Vagina (tissue), 2 donors: ENCODE data around the gene TNK1.

Experiments
- POLR2A ChIP-seq, 2 donors: fragments of 450-650 bp; IDR thresholded peaks; one replicate each; pipeline ENCODE4 v1.6.1; 2017; ENCODE audit warnings: antibody characterized with exemption in 2 of 2, mild to moderate bottlenecking in 2 of 2, moderate library complexity in 2 of 2
- POLR2AphosphoS5 ChIP-seq, 2 donors: sonication (generic); formaldehyde crosslinking; IDR thresholded peaks; one replicate each; pipeline ENCODE4 v1.9.0; 2017; ENCODE audit warnings: antibody characterized with exemption in 2 of 2, mild to moderate bottlenecking in 2 of 2, low read depth in 1 of 2; ENCODE audit not compliant: insufficient read depth in 1 of 2
- TF ChIP-seq, protein P1 (sequence below), 3 experiments: fragments of 450-650 bp in 2 of 3; fragments of 200-600 bp in 1 of 3; sonication (generic) in 1 of 3; IDR thresholded peaks; one replicate each; pipeline ENCODE4 v1.5.1; 2017 to 2019; ENCODE audit warnings: antibody characterized with exemption in 3 of 3, mild to moderate bottlenecking in 2 of 3, moderate library complexity in 2 of 3

DNA sequence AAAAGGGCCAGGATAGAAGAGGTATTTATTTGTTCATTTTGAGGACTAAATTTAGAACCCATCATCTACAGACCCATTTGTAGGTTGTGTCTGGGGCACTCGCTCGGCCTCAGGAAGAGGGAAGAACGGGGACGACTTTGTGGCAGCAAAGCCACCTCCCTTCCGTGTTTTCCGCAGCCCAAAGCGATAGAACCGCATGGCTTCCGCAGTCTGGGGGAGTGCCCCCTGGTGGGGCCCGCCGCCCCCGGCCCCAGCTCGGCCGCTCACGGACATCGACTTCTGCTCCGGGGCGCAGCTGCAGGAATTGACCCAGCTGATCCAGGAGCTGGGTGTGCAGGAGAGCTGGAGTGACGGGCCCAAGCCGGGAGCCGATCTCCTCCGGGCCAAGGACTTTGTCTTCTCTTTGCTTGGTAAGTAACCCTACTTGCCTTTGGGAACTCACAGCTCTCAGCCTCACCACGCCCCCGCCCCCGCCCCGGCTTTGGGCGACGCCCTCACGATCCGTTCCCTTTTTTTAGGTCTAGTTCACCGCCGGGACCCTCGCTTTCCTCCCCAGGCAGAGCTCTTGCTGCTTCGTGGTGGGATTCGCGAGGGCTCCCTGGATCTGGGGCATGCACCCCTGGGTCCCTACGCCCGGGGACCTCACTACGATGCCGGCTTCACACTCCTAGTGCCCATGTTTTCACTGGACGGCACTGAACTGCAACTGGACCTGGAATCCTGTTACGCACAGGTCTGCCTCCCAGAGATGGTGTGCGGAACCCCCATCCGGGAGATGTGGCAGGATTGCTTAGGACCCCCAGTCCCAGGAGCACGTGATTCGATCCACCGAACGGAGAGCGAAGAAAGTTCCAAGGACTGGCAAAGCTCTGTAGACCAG, 55.0 kb downstream of the TNK1 start:
- TF ChIP-seq, protein P1, sequence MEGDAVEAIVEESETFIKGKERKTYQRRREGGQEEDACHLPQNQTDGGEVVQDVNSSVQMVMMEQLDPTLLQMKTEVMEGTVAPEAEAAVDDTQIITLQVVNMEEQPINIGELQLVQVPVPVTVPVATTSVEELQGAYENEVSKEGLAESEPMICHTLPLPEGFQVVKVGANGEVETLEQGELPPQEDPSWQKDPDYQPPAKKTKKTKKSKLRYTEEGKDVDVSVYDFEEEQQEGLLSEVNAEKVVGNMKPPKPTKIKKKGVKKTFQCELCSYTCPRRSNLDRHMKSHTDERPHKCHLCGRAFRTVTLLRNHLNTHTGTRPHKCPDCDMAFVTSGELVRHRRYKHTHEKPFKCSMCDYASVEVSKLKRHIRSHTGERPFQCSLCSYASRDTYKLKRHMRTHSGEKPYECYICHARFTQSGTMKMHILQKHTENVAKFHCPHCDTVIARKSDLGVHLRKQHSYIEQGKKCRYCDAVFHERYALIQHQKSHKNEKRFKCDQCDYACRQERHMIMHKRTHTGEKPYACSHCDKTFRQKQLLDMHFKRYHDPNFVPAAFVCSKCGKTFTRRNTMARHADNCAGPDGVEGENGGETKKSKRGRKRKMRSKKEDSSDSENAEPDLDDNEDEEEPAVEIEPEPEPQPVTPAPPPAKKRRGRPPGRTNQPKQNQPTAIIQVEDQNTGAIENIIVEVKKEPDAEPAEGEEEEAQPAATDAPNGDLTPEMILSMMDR (IDR thresholded peaks at IDR 0.05), result no peak
- TF ChIP-seq POLR2AphosphoS5 (IDR thresholded peaks at IDR 0.05; ENCODE audit: insufficient read depth in 1 of 2, low read depth in 1 of 2) (no peak), POLR2A (IDR thresholded peaks at IDR 0.05) (no peak)
